Measurements from ENCODE around the gene KLHDC4.

DNA sequence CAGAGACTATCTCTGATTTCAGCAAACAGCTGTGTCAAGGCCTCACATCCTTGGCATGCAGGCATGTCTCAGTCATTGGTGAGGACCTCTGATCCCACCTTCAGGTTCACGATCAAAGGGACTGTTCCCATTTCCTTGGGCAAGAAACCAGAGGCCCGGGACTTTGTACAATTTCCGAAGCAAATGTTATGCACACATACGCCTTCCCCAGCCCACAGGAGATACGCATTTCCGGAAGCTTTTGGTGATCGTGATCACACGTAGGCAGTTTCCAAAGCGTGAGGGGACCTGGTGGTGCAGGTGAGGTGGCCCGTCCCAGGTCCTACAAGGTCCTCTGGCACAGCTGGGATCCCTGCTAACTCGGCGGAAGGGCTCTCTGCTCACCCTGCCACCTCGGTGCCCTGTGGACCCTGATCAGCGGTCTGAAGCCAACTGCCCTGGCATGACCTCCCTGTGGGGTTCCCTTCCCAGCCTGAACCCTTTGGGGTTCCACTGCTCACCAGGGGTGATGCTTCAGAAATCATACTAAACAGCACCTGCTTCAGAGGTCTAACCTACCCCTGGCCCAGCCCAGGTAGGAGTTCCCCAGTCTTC, 28.8 kb upstream of the KLHDC4 start:
- TF ChIP-seq, protein P1, sequence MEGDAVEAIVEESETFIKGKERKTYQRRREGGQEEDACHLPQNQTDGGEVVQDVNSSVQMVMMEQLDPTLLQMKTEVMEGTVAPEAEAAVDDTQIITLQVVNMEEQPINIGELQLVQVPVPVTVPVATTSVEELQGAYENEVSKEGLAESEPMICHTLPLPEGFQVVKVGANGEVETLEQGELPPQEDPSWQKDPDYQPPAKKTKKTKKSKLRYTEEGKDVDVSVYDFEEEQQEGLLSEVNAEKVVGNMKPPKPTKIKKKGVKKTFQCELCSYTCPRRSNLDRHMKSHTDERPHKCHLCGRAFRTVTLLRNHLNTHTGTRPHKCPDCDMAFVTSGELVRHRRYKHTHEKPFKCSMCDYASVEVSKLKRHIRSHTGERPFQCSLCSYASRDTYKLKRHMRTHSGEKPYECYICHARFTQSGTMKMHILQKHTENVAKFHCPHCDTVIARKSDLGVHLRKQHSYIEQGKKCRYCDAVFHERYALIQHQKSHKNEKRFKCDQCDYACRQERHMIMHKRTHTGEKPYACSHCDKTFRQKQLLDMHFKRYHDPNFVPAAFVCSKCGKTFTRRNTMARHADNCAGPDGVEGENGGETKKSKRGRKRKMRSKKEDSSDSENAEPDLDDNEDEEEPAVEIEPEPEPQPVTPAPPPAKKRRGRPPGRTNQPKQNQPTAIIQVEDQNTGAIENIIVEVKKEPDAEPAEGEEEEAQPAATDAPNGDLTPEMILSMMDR (IDR thresholded peaks at IDR 0.05) = no peak
- no peak for TF ChIP-seq POLR2A (IDR thresholded peaks at IDR 0.05)

Measured in upper lobe of left lung (tissue), 4 donors.